Dedifferentiated amniotic fluid mesenchymal stem cell (primary cell): ENCODE measurements around the gene TJP1.
A peak's percentile ranks its signal among the peaks of the same experiment; 100 is the strongest.
"Not testable (repeated sequence)": the region's sequence is repeated elsewhere in the genome, so short reads cannot be mapped to it uniquely, and the experiment has no call there.

Experiments
- DNase-seq: peaks from one replicate; pipeline ENCODE4 v3.0.0-alpha.2; 2016; ENCODE audit errors: extremely low spot score

The TJP1 gene

DNA sequence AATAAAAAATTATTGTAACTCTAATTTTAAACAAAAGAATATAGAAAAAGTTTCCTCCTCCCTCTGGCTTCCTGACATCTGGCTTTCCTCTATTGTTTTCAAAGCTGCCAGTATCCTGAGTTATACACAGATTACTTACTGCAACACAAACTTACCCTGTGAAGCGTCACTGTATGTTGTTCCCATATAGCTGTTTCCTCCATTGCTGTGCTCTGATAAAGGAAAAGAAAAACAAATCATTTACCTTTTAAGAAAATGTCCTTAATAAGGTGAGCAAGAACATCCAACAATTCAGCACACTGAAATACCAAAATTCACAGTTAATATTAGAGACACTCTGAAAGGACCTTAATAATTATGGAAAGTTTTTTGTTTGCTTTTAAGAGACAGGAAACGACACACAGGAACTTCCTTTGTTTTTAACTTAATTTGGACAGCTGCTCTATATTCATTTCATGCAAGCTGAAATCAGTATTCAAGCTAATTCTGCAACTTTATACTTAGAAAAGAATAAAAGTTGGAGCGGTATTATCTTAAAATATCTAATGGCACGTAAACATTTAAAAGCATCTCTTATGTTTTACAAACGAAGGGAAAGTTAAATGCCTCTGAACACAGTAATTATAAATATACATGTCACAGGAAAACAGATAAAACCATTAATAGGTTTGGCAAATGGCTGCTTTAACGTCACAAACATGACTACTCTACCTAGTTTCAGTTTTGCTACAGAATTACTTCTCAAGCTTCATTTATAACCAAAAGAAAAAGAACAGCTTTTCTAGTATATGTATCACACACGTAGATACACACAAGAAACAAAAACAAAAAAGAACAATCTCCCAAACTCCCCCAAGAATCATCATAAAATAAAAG, 21.5 kb downstream of the TJP1 start:
- DNase-seq: no peak

DNA sequence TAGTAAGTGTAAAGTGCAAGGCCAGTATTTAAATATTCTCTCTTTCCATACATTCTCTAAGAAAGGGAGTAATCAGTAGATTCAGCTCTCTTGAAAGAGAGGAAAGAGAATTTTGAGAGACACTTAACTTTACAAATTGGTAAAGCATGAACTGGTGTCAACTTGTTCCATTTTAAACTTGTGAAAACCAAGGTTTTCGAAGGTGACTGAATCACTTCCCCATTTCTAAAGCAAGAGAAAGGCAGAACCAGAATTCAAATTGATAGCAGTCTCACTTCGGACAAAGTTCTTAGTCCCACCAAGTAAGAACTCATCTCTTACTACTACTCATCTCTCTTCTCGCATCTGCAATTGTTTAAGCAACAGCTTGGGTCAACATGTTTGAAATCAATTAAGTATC, 22.4 kb downstream of the TJP1 start:
- no peak for DNase-seq

DNA sequence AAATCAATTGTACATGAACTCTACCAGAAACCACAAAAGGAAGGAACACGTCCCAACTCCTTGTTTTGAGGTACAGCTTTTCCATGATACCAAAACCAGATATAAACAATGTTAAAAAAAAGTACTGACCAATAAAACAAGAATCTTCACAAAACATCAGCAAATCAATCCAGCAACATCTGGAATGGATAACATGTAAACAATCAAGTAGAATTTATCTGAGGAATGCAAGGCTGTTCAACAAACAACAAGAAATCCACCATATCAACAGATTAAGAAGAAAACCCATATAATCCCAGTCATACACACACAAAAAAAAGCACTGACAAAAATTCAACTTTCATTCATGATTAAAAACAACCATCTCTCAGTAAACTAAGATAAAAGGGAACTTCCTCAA, 26.7 kb downstream of the TJP1 start:
- DNase-seq: no peak

DNA sequence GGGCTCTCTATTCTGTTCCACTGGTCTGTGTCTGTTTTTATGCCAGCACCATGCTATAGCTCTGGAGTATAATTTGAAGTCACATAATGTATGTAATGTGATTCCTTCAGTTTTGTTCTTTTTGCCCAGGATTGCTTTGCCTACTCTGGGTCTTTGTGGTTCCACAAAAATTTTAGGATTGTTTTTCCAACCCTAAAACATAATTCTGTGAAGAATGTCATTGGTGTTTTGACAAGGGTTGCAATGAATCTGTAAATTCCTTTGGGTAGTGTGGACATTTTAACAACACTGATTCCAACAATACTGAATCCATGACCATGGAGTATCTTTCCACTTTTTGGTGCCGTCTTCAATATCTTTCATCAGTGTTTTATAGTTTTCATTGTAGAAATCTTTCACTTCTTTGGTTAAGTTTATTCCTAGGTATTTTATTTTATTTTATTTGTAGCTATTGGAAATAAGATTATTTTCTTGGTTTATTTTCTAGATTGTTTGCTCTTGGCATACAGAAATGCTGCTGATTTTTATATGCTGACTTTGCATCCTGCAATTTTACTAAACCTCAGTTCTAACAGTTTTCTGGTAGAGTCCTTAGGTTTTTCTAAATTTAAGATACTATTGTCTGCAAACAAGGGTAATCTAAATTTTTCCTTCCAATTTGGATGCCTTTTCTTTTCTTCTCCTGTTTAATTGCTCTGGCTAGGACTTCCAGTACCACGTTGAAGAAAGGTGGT, 29.7 kb downstream of the TJP1 start:
- peak; percentile 81 for DNase-seq

DNA sequence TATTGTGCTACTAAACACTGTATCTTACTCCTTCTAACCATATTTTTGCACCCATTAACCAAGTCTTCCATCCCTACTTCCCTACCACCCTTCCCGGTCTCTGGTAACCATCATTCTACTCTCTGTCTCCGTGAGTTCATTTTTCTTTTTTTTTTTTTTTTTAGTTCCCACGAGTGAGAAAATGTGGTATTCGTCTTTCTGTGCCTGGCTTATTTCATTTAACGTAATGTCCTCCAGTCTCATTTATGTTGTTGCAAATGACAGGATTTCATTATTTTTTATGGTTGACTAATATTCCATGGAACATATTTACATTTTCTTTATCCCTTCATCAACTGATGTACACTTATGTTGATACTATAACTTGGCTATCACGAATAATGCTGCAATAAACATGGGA, 31.7 kb downstream of the TJP1 start:
- no peak for DNase-seq

DNA sequence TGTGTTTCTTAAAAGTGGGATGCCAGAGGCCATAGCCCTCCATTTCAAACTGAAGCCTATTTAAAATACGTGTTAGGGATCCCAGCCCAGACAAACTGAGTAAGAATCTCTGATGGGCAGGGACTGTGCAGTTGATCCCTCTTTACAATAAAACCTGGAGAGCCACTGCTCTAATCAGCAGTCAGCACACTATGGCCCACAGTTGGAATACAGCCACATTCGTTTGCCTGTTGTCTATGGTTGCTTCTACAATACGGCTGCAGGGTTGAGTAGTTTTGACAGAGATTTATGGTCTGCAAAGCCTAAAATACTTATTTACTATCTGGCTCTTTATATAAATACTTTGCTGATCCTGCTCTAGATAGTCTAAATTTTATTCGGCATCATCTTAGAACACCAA, 32.4 kb downstream of the TJP1 start:
- no peak for DNase-seq

DNA sequence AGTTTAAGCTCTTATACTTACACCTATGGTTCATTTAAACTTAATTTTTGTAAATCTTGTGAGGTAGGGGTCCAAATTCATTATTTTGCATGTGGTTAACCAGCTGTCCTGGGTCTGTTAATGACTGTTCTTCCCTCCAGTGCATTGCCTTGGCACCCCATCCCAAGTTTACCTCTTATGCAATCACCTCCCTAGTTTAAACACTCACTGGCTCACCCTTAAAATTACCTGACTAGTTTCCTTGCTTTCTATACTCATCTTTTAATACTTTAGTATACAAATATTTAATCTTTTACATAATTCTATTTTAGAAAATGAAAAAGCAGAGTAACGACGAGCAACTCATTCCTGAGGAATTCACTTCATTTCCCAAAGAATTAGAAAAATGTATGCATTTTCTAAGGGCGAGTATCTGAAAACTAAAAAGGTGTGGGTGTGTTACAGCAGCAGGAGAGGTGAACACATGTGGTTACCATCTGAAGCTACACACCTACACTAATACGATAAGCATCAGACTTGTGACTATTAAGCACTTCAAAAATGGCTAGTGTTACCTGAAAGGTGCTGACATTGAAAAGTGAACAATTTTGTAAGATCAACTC, 33.7 kb downstream of the TJP1 start:
- no peak for DNase-seq

DNA sequence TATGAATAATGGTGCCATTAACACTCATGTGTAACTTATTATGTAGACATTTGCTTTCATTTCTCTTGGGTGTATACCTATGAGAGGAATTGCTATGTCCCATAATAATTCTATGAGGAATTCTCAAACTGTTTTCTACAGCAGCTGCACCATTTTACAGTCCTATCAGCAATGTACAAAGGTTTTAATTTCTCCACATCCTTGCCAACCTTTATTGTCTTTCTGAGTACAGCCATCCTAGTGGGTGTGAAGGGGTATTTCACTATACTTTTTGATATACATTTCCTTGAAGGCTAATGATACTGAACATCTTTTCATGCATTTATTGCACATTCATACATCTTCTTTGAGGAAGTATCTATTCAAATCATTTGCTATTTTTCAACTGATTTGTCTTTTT, 34.5 kb downstream of the TJP1 start:
- no peak for DNase-seq

DNA sequence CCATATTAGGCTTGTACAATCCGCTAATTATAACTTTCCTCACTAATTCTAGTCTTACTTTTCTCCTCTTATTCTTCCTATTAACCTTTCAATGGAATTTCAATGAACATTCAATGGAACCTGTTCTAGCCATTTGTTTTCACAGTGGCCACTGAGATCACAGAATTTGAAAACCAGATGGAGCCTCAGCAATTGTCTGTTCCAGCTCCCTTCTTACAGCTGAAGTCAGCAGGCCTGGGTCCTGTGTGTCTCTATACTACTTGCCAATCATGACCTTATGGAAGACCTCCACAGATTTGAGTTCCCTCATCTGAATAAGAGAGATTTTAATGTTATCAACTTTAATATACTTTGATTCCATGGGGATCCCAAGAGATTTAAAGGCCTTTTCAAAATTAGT, 36.6 kb downstream of the TJP1 start:
- no peak for DNase-seq

DNA sequence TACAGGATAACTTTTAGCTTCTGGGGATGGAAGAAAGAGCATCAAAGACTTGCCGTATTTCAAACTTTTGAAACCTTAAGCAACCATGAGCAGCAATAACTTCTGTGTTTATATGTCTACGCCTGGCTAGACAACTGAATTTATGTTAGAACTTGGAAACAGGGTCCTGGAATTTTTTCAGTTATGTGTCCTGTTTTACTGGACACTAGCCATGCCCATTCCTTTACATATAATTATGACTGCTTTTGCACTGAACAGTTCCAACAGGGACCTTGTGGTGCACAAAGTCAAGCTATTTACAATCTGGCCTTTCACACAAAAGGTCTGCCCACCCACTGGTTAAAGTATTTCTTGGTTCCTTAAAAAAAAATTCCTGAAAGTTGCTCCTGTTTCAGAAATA, 37.1 kb downstream of the TJP1 start:
- DNase-seq: no peak

DNA sequence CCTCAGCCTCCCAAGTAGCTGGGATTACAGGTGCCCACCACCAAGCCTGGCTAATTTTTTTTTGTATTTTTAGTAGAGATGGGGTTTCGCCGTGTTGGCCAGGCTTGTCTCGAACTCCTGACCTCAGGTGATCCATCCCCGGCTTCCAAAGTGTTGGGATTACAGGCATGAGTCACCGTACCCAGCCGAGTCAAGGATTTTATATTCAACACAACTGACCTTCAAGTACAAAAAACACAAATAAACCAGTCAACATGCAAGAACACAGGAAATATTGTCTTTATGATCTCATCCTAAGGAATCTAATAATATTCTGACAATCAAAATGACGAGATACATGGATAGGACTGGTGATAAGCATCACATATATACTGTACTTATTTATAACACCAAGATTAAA, 37.9 kb downstream of the TJP1 start:
- DNase-seq: no peak

DNA sequence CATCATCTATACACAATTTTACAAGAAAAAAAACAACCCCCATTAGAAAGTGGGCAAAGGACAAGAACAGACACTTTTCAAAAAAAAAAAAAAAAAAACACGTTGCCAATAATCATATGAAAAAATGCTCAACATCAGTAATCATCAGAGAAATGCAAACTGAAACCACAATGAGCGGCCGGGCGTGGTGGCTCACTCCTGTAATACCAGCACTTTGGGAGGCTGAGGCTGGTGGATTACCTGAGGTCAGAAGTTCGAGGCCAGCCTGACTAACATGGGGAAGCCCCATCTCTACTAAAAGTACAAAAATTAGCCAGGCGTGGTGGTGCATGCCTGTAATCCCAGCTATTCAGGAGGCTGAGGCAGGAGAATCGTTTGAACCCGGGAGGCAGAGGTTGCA, 39.5 kb downstream of the TJP1 start:
- not testable (repeated sequence) for DNase-seq

DNA sequence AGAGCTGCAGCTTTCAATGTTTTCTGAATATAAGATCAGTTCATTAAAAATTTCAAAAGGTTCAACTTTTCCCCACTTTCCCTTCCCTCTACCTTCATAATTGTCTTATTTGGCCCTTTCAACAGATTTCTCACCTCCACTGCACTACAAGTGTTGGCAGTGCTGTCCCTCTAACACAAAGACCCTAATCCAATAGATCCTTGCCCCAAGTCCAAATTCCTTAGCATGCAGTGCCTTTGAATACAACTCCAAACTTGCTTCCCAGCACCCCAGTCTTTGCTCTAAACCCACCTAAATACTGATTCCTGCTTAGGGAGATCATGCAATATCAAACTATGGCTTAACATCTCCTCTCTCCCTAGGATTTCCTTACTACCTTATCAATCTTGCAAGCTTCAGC, 43.9 kb downstream of the TJP1 start:
- DNase-seq: no peak

DNA sequence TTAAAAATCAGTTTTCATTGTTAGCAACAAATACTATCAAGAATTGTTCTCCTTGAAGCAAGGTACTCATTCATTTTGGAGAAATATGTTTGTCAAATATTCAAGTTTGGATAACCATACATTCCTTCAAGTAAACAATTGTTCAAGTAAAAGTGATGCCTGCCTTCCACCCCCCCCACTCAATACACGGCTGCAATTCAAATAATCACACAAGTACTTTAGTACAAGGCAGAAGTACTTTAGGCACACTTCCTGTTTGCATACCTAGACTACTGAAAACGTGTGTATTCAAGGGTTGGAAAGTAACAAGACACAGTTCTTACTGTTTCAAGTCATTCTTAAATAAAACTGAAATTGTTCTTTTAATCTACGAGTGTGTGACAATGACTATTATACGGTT, 45.4 kb downstream of the TJP1 start:
- DNase-seq: no peak

DNA sequence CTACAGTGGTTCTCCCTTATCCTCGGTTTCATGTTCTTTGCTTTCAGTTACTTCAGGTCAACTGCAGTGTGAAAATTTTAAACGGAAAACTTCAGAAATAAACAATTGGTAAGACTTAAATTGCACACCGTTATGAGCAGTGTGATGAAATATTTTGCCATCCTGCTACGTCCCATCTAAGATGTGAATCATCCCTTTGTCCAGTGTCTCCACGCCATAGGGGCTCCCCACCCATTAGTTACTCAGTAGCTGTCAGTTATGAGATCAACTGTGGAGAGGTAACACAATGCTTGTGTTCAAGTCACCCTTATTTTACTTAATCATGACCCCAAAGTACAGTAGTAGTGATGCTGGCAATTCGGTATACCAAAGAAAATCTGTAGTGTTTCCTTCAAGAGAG, 47.4 kb downstream of the TJP1 start:
- DNase-seq: peak; percentile 19

DNA sequence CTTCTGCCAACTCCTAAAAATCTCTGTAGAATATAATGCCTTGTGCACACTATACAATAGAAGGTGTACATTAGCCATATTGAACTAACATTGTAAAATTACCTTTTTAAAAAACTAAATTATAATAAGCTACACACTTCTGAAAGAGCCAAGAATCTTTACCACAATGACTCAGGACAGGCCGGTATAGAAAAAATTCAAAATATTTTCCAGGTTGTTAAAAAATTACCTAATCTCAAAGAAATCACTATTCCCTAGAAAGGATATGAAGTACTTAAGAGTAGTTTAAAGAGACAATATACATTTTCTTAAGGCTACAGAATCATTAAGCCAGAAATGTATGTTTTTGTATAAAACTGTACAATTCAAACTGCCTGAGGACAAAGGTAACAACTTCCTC, 48.5 kb downstream of the TJP1 start:
- DNase-seq: no peak

DNA sequence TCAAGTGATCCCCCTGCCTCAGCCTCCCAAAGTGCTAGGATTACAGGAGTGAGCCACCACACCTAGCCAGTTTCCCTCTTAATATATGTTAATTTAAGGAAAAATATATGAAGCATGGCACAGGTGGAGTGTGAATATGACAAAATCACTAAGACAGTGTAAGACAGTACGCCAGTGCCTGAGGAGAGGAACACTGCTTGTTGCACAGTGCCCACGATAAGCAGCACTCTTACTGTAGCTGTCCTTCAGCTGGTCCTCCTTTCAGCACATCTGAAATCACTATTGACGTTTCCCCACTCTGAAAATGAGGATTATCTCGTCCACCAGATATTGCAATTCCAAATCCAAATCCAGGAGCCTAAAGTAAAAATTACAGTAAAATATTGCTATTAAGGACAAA, 49.3 kb downstream of the TJP1 start:
- DNase-seq: no peak

DNA sequence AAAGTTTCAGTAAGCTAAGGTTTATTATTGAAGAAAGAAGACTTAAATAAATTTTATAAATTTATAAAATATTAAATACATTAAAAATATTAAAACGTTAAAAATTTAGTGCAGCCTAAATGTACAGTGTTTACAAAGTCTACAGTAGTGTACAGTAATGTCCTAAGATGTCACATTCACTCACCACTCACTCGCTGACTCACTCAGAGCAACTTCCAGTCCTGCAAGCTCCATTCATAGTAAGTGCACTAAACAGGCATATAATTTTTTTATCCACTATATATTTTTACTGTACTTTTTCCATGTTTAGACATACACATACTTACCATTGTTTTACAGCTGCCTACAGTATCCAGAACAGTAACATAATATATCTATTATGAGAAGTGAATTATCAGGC, 51.5 kb downstream of the TJP1 start:
- no peak for DNase-seq

DNA sequence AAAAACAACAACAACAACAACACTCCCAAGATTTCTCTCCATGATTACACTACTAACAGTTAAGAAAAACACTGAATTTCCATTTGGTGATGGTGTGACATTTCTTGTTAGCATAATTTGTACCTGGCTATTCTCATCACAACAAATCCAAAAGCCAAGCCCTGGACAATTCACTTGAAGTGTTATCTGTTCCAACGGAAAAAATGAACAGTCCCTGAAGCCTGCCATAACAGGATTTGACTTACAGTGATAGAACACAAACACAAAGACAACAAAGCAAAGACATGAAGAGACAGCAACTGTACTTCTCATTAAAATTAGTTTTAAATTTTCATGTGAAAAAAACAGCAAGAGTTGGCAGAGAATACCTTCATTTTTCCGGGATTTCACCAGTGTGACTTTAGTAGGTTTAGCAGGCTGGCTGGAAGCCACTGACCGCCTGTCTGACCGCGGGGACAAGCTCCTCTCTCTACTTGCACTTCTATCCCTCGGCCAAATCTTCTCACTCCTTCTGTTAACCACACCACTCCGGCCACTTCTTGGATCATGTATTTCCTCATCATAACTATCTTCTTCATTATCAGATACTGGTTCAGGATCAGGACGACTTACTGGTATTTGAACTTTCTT, 56.3 kb downstream of the TJP1 start:
- no peak for DNase-seq

DNA sequence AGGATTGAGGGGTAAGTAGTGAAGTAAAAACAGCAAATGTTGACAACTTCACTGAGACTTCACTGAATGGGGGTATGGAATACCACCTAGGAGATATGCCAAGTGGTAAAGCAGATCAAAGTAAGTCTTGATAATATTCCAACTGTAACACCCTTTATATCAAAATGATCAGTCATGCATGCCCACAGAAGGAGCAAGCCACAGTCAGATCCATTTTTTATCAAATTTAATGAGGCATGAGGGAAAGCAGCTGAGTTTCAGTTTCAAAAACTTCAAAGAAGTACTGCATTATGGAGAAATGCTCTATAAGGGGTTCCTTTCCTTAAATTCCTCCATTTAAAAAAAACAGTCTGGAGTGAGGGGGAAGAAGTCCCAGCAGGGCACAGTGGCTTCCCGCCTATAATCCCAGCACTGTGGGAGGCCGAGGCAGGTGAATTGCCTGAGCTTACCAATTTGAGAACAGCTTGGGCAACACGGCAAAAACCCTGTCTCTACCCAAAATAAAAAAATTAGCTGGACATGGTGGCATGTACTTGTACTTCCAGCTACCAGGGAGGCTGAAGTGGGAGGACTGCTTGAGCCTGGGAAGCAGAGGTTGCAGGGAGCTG, 56.9 kb downstream of the TJP1 start:
- no peak for DNase-seq

DNA sequence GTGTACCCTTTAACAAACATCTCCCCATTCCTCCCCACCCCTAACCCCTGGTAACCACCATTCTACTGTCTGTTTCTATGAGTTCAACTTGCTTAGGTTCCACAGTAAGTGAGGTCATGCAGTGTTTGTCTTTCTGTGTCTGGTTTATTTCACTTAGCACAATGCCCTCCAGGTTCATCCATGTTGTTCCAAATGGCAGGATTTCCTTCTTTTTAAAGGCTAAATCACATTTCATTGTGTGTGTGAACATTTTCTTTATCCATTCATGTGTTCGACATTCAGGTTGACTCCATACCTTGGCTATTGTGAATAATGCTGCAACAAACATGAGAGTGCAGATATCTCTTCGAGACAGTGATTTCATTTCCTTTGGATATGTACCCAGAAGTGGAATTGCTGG, 62.7 kb downstream of the TJP1 start:
- DNase-seq: no peak
